DOHH2 (cell line): ENCODE data around the gene KLHL30.

ENCODE experiments used
- H3F3A ChIP-seq: fragments of 200-600 bp; sonication (generic), shearing (Covaris generic); 2 replicates; pipeline ENCODE4 v1.6.0; 2016; ENCODE audit warnings: antibody characterized with exemption, mild to moderate bottlenecking; ENCODE audit not compliant: control insufficient read depth, insufficient read depth
- H3K27ac ChIP-seq: fragments of 200-600 bp; sonication (generic); 2 replicates; pipeline ENCODE4 v1.5.1; 2014; ENCODE audit warnings: low read depth, mild to moderate bottlenecking, low read length, moderate library complexity
- H3K27me3 ChIP-seq: fragments of 200-600 bp; sonication (generic); 2 replicates; pipeline ENCODE4 v1.6.1; 2014; ENCODE audit warnings: mild to moderate bottlenecking, low read length, mixed read lengths; ENCODE audit not compliant: control insufficient read depth
- H3K36me3 ChIP-seq: fragments of 200-600 bp; sonication (generic); 2 replicates; pipeline ENCODE4 v1.6.1; 2014; ENCODE audit warnings: mild to moderate bottlenecking, low read length, moderate library complexity, mixed read lengths; ENCODE audit not compliant: control insufficient read depth
- H3K4me1 ChIP-seq: fragments of 200-600 bp; sonication (generic); 2 replicates; pipeline ENCODE4 v1.6.1; 2014; ENCODE audit warnings: mild to moderate bottlenecking, low read length, mixed read lengths; ENCODE audit not compliant: control insufficient read depth
- H3K4me2 ChIP-seq: fragments of 200-600 bp; sonication (generic); 2 replicates; pipeline ENCODE4 v1.6.0; 2014; ENCODE audit warnings: mild to moderate bottlenecking, low read length, moderate library complexity
- H3K4me3 ChIP-seq: fragments of 200-600 bp; sonication (generic); 2 replicates; pipeline ENCODE4 v1.5.1; 2014; ENCODE audit warnings: mild to moderate bottlenecking, low read length, mixed read lengths
- H3K79me2 ChIP-seq: fragments of 200-600 bp; sonication (generic); 2 replicates; pipeline ENCODE4 v1.6.1; 2014; ENCODE audit warnings: mild to moderate bottlenecking, low read length, mixed read lengths; ENCODE audit not compliant: control insufficient read depth
- H3K9me2 ChIP-seq: fragments of 200-600 bp; sonication (generic); replicated peaks from 2 replicates; pipeline ENCODE4 v1.6.1; 2014; ENCODE audit warnings: mild to moderate bottlenecking, low read length, mixed read lengths; ENCODE audit not compliant: control insufficient read depth
- H3K9me3 ChIP-seq: fragments of 200-600 bp; sonication (generic); 2 replicates; pipeline ENCODE4 v1.6.1; 2014; ENCODE audit warnings: antibody characterized with exemption, low read length, mixed read lengths; ENCODE audit not compliant: control insufficient read depth, insufficient read depth
- H4K20me1 ChIP-seq: fragments of 200-600 bp; sonication (generic); 2 replicates; pipeline ENCODE4 v1.6.0; 2014; ENCODE audit warnings: low read depth, mild to moderate bottlenecking, antibody characterized with exemption, low read length, moderate library complexity; ENCODE audit not compliant: control insufficient read depth, insufficient read depth
- EZH2phosphoT487 ChIP-seq: fragments of 200-600 bp; sonication (generic); IDR thresholded peaks from 2 replicates; pipeline ENCODE4 v1.6.1; 2017; ENCODE audit warnings: borderline replicate concordance, mild to moderate bottlenecking, antibody characterized with exemption, low read length, moderate library complexity, mixed read lengths
- TF ChIP-seq, protein P1 (sequence below): fragments of 200-600 bp; sonication (generic); IDR thresholded peaks from one replicate; pipeline ENCODE4 v1.5.1; 2014; ENCODE audit warnings: antibody characterized with exemption, mild to moderate bottlenecking, low read depth, low read length; ENCODE audit not compliant: poor library complexity, severe bottlenecking

Gene KLHL30

DNA sequence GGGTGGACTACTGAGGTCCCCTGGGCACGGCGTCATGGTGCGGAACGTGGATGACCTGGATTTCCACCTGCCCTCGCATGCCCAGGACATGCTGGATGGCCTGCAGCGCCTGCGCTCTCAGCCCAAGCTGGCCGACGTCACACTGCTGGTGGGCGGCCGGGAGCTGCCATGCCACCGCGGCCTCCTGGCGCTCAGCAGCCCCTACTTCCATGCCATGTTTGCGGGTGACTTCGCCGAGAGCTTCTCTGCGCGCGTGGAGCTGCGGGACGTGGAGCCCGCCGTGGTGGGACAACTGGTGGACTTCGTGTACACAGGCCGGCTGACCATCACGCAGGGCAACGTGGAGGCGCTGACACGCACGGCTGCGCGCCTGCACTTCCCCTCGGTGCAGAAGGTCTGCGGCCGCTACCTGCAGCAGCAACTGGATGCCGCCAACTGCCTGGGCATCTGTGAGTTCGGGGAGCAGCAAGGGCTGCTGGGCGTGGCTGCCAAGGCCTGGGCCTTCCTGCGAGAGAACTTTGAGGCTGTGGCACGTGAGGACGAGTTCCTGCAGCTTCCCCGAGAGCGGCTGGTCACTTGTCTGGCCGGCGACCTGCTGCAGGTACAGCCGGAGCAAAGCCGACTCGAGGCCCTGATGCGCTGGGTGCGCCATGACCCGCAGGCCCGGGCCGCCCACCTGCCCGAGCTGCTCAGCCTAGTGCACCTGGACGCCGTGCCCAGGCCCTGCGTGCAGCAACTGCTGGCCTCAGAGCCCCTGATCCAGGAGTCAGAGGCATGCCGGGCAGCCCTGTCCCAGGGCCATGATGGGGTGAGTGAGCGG lies 2.5 kb downstream of the KLHL30 start:
- Histone ChIP-seq H3K27ac (no peak overlapping the region), H3K4me1 (peaks cover 19% of the 10 kb centered on the region), H3K4me2 (no peak overlapping the region), H3K9me2 (no peaks in the 10 kb centered on the region), H3K9me3 (no peaks in the 10 kb centered on the region), H3K36me3 (no peaks in the 10 kb centered on the region), H3K27me3 (no peaks in the 10 kb centered on the region), H3K4me3 (no peak overlapping the region), H3K79me2 (no peaks in the 10 kb centered on the region), H4K20me1 (no peaks in the 10 kb centered on the region), H3F3A (no peaks in the 10 kb centered on the region)
- no peak for TF ChIP-seq EZH2phosphoT487
- TF ChIP-seq, protein P1, sequence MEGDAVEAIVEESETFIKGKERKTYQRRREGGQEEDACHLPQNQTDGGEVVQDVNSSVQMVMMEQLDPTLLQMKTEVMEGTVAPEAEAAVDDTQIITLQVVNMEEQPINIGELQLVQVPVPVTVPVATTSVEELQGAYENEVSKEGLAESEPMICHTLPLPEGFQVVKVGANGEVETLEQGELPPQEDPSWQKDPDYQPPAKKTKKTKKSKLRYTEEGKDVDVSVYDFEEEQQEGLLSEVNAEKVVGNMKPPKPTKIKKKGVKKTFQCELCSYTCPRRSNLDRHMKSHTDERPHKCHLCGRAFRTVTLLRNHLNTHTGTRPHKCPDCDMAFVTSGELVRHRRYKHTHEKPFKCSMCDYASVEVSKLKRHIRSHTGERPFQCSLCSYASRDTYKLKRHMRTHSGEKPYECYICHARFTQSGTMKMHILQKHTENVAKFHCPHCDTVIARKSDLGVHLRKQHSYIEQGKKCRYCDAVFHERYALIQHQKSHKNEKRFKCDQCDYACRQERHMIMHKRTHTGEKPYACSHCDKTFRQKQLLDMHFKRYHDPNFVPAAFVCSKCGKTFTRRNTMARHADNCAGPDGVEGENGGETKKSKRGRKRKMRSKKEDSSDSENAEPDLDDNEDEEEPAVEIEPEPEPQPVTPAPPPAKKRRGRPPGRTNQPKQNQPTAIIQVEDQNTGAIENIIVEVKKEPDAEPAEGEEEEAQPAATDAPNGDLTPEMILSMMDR = no peak

DNA sequence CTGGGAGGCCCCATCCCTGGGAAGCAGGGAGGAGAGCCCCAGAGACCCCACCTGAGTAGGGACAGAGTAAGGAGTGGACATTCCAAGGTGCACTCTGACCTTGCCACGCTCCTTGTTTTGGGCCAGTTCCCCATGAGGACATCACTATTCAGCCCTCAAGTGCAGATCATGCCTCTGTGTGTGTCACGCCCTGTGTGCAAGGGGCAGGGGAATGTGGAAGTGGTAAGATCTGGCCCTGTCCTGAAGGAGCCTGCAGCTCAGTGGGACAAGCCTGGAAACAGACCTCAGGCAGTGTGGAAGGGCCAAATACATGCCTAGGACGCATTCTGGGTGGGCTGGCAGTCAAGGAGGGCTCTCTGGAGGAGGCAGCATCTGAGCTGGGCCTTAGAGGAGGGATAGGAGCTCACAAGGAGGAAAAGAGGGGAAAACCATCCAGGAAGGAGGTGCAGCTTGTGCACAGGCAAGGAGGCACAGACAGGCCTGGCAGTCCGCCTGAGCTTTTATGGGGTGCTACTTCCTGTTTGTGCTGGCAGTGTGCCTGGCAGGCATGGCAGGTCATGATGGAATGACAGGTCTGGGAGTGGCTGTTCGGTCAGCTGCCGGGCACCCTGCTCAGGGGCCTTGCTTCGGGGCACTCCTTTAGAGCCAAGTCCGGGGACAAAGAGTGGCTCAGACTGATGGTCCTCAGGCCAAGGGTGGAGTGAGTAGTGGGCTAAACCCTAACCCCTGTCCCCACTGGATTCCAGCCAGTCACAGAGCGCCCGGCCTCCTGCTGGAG lies 3.3 kb downstream of the KLHL30 start:
- no peak overlapping the region for H3K27ac ChIP-seq
- no peaks in the 10 kb centered on the region for H3K36me3 ChIP-seq
- no peak overlapping the region for H3K4me3 ChIP-seq
- H3K79me2 ChIP-seq = no peaks in the 10 kb centered on the region
- no peak overlapping the region for H3K4me2 ChIP-seq
- H3K27me3 ChIP-seq = no peaks in the 10 kb centered on the region
- no peaks in the 10 kb centered on the region for H3K9me2 ChIP-seq
- peaks cover 19% of the 10 kb centered on the region for H3K4me1 ChIP-seq
- no peaks in the 10 kb centered on the region for H3K9me3 ChIP-seq
- H4K20me1 ChIP-seq = no peaks in the 10 kb centered on the region
- TF ChIP-seq, protein P1 = no peak
- TF ChIP-seq EZH2phosphoT487 = no peak
- no peaks in the 10 kb centered on the region for H3F3A ChIP-seq

DNA sequence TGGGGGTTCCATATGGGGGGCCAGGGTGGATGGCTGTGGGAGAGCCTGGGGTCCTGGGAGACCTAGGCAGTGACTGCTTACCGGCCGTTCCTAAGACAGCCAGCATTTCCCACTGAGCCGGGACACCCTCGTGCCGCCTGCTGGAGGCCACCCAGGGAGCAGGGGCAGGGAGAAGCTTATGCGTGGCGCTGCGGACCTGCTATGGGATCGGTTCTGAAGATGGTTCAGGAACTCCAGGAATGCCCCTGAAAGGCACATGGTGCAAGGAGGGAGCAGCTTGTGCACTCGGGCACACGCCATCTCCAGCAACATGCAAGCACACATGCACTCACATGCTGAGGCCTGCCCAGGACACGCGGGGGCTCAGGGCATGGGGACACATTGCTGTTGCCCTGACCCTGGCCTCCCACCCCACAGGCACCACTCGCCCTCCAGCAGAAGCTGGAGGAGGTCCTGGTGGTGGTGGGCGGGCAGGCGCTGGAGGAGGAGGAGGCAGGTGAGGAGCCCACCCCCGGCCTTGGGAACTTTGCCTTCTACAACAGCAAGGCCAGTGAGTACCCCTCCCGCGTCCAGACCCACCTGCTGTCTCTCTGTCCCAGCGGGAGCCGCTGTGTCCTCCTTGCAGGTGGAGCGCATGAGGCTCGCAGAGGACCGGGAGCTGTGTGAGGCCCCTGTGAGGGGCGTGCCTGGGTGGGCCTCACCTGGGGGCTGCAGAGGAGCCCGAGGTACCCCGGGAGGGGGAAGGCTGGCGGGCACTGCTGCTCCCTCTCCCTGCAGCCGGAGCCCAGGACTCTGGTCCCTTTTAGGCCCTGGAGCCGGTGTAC lies 4.1 kb downstream of the KLHL30 start:
- no peaks in the 10 kb centered on the region for H4K20me1 ChIP-seq
- no peaks in the 10 kb centered on the region for H3K79me2 ChIP-seq
- H3F3A ChIP-seq = no peaks in the 10 kb centered on the region
- no peak overlapping the region for H3K27ac ChIP-seq
- no peak for TF ChIP-seq EZH2phosphoT487
- TF ChIP-seq, protein P1 = no peak
- H3K36me3 ChIP-seq = no peaks in the 10 kb centered on the region
- no peaks in the 10 kb centered on the region for H3K9me3 ChIP-seq
- no peaks in the 10 kb centered on the region for H3K27me3 ChIP-seq
- H3K4me1 ChIP-seq = peaks cover 26% of the 10 kb centered on the region
- no peak overlapping the region for H3K4me3 ChIP-seq
- no peaks in the 10 kb centered on the region for H3K9me2 ChIP-seq
- no peak overlapping the region for H3K4me2 ChIP-seq
